ENCODE data around the gene ZMYND8.
"Not testable (repeated sequence)": the region's sequence is repeated elsewhere in the genome, so short reads cannot be mapped to it uniquely, and the experiment has no call there.

ZMYND8 gene

GRCh38 chr20:47243532-47244305 lies 112.8 kb downstream of the ZMYND8 start:
- no peak for DNase-seq

- no peak for DNase-seq
These were observed 113.5 kb downstream of the ZMYND8 start for GRCh38 chr20:47243003-47243402.

- no peak for DNase-seq
These were observed 115.1 kb downstream of the ZMYND8 start for GRCh38 chr20:47241345-47241781.

GRCh38 chr20:47240096-47240495 lies 116.4 kb downstream of the ZMYND8 start:
- not testable (repeated sequence) for DNase-seq

- no peak for DNase-seq
These were observed 116.8 kb downstream of the ZMYND8 start for GRCh38 chr20:47239719-47240067.

GRCh38 chr20:47238780-47239718 lies 117.5 kb downstream of the ZMYND8 start:
- no peak for DNase-seq

- no peak for DNase-seq
These were observed 118.8 kb downstream of the ZMYND8 start for GRCh38 chr20:47237715-47238114.

GRCh38 chr20:47236639-47236900 lies 119.9 kb downstream of the ZMYND8 start:
- no peak for DNase-seq

GRCh38 chr20:47235853-47236638 lies 120.5 kb downstream of the ZMYND8 start:
- no peak for DNase-seq

- no peak for DNase-seq
These were observed 121.4 kb downstream of the ZMYND8 start for GRCh38 chr20:47235111-47235510.

GRCh38 chr20:47233333-47234188 lies 122.9 kb downstream of the ZMYND8 start:
- no peak for DNase-seq

- DNase-seq, result no peak
These were observed 124.0 kb downstream of the ZMYND8 start for GRCh38 chr20:47232518-47232917.

GRCh38 chr20:47231382-47232039 lies 125.0 kb downstream of the ZMYND8 start:
- no peak for DNase-seq

- no peak for DNase-seq
These were observed 125.7 kb downstream of the ZMYND8 start for GRCh38 chr20:47230811-47231256.

GRCh38 chr20:47228654-47229053 lies 127.8 kb downstream of the ZMYND8 start:
- no peak for DNase-seq

- DNase-seq, result no peak
These were observed 128.9 kb downstream of the ZMYND8 start for GRCh38 chr20:47227576-47227975.

- no peak for DNase-seq
These were observed 129.4 kb downstream of the ZMYND8 start for GRCh38 chr20:47227119-47227518.

GRCh38 chr20:47225458-47225857 lies 131.0 kb downstream of the ZMYND8 start:
- DNase-seq, result no peak

GRCh38 chr20:47224857-47225256 lies 131.6 kb downstream of the ZMYND8 start:
- DNase-seq, result no peak

GRCh38 chr20:47224300-47224791 lies 132.2 kb downstream of the ZMYND8 start:
- no peak for DNase-seq

- DNase-seq, result no peak
These were observed 132.6 kb downstream of the ZMYND8 start for GRCh38 chr20:47223896-47224295.

Data from inflammatory macrophage (primary cell).